ENCODE results near the gene DAAM1. TPM values are rescaled to one million over a fixed set of nuclear protein-coding genes. Genes with fewer than 3 reads are reported as not detected.

The DAAM1 gene
- total RNA-seq, 1 experiment from 2014 or later = 13.3 TPM

DNA sequence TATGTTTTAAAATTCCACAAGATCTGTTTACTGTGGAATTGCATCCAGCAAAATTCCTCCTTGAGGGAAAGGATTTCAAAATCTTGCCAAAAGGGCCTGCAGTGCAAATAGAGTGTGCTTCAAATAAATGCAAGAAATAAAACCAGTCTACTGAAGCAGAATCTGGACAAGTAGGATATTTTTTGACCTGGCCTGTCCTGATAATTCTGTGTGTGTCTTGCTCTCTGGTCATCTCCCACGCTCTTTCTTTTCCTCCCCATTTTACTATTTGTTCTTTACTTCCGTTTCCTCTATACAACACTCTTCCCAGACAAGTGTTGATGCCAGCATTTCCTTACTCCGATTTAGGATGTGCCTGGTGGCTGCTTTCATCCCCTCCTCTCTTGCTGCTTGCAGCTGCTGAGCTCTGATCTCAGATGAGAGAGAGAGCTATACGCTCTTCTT, 160.8 kb downstream of the DAAM1 start:
- no peaks in the 10 kb centered on the region for H3K27me3 ChIP-seq (ENCODE audit: control insufficient read depth, insufficient read depth, low read length)
- no peak overlapping the region for H3K27ac ChIP-seq (ENCODE audit: low read length)
- H3K9me3 ChIP-seq (ENCODE audit: control insufficient read depth, insufficient read depth, low read depth, low read length) = no peaks in the 10 kb centered on the region
- ATAC-seq (no peak), DNase-seq (ENCODE audit: low read depth, low spot score) (no peak)
- CTCF ChIA-PET = interaction anchor here (0.5 kb wide), 1 partner anchor 155 kb away, joined by 5 read pairs; no protein-coding TSS in a partner anchor
- H3K4me3 ChIP-seq (ENCODE audit: low read depth in 2 of 2, low read length in 2 of 2) = no peak overlapping the region
- no peaks in the 10 kb centered on the region for H3K36me3 ChIP-seq (ENCODE audit: control insufficient read depth, insufficient read depth, low read length)
- intact Hi-C loops (cut with micrococcal nuclease; ENCODE audit: unreplicated experiment) (no loop called here), in situ Hi-C loops (cut with HindIII; ENCODE audit: low pct_unique_long_range_greater_than_20kb, low sequenced_read_pairs) (no loop called here)
- POLR2A ChIA-PET = no interaction called here
- H3K4me1 ChIP-seq (ENCODE audit: control insufficient read depth, insufficient read depth, low read length) = no peaks in the 10 kb centered on the region
- TF ChIP-seq, protein P1, sequence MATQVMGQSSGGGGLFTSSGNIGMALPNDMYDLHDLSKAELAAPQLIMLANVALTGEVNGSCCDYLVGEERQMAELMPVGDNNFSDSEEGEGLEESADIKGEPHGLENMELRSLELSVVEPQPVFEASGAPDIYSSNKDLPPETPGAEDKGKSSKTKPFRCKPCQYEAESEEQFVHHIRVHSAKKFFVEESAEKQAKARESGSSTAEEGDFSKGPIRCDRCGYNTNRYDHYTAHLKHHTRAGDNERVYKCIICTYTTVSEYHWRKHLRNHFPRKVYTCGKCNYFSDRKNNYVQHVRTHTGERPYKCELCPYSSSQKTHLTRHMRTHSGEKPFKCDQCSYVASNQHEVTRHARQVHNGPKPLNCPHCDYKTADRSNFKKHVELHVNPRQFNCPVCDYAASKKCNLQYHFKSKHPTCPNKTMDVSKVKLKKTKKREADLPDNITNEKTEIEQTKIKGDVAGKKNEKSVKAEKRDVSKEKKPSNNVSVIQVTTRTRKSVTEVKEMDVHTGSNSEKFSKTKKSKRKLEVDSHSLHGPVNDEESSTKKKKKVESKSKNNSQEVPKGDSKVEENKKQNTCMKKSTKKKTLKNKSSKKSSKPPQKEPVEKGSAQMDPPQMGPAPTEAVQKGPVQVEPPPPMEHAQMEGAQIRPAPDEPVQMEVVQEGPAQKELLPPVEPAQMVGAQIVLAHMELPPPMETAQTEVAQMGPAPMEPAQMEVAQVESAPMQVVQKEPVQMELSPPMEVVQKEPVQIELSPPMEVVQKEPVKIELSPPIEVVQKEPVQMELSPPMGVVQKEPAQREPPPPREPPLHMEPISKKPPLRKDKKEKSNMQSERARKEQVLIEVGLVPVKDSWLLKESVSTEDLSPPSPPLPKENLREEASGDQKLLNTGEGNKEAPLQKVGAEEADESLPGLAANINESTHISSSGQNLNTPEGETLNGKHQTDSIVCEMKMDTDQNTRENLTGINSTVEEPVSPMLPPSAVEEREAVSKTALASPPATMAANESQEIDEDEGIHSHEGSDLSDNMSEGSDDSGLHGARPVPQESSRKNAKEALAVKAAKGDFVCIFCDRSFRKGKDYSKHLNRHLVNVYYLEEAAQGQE (IDR thresholded peaks at IDR 0.05; ENCODE audit: insufficient read depth in 1 of 2, low read depth in 2 of 2, low read length in 1 of 2) = no peak
- TF ChIP-seq, protein P2, sequence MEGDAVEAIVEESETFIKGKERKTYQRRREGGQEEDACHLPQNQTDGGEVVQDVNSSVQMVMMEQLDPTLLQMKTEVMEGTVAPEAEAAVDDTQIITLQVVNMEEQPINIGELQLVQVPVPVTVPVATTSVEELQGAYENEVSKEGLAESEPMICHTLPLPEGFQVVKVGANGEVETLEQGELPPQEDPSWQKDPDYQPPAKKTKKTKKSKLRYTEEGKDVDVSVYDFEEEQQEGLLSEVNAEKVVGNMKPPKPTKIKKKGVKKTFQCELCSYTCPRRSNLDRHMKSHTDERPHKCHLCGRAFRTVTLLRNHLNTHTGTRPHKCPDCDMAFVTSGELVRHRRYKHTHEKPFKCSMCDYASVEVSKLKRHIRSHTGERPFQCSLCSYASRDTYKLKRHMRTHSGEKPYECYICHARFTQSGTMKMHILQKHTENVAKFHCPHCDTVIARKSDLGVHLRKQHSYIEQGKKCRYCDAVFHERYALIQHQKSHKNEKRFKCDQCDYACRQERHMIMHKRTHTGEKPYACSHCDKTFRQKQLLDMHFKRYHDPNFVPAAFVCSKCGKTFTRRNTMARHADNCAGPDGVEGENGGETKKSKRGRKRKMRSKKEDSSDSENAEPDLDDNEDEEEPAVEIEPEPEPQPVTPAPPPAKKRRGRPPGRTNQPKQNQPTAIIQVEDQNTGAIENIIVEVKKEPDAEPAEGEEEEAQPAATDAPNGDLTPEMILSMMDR (IDR thresholded peaks at IDR 0.05) = no peak
- no peak for TF ChIP-seq POLR2AphosphoS5 (IDR thresholded peaks at IDR 0.05; ENCODE audit: low read depth, low read length)
- TF ChIP-seq SIN3A (IDR thresholded peaks at IDR 0.05; ENCODE audit: borderline replicate concordance, insufficient read depth, low read depth, low read length) = no peak
- TF ChIP-seq TCF7L2 (IDR thresholded peaks at IDR 0.05; ENCODE audit: low read depth, low read length) = no peak
- BruUV-seq (replicated peaks) = no TSS peak

DNA sequence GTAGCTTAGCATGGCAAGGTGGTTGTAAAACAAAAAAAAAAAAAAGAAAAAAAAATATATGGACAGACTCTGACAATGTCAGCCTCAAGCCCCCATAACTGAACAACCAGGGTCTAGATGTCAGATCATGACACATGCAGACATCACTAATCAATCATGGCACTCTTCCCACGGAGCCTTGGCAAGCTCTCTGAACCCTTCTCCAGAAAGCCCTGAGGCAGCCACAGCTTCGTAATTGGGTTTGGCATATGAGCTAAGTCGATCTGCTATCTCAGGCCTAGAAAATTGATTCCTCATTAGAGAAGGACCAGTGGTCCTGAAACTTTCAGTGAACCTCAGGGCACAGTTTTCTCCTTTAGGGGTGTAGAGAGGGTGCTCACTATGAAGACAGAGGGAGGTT, 164.5 kb downstream of the DAAM1 start:
- TF ChIP-seq, protein P2 (IDR thresholded peaks at IDR 0.05) = no peak
- TF ChIP-seq TCF7L2 (IDR thresholded peaks at IDR 0.05; ENCODE audit: low read depth, low read length) (no peak), POLR2AphosphoS5 (IDR thresholded peaks at IDR 0.05; ENCODE audit: low read depth, low read length) (no peak), SIN3A (IDR thresholded peaks at IDR 0.05; ENCODE audit: borderline replicate concordance, insufficient read depth, low read depth, low read length) (no peak)
- TF ChIP-seq, protein P1 (IDR thresholded peaks at IDR 0.05; ENCODE audit: insufficient read depth in 1 of 2, low read depth in 2 of 2, low read length in 1 of 2) = no peak
- no peaks in the 10 kb centered on the region for H3K4me1 ChIP-seq (ENCODE audit: control insufficient read depth, insufficient read depth, low read length)
- H3K4me3 ChIP-seq (ENCODE audit: low read depth in 2 of 2, low read length in 2 of 2) = no peak overlapping the region
- no peak overlapping the region for H3K27ac ChIP-seq (ENCODE audit: low read length)
- H3K36me3 ChIP-seq (ENCODE audit: control insufficient read depth, insufficient read depth, low read length) = no peaks in the 10 kb centered on the region
- H3K27me3 ChIP-seq (ENCODE audit: control insufficient read depth, insufficient read depth, low read length) = no peaks in the 10 kb centered on the region
- DNase-seq (ENCODE audit: low read depth, low spot score) (no peak), ATAC-seq (no peak)
- in situ Hi-C loops (cut with HindIII; ENCODE audit: low pct_unique_long_range_greater_than_20kb, low sequenced_read_pairs) = no loop called here
- POLR2A ChIA-PET = no interaction called here
- CTCF ChIA-PET = no interaction called here
- intact Hi-C loops (cut with micrococcal nuclease; ENCODE audit: unreplicated experiment) = no loop called here
- no TSS peak for BruUV-seq (replicated peaks)
- no peaks in the 10 kb centered on the region for H3K9me3 ChIP-seq (ENCODE audit: control insufficient read depth, insufficient read depth, low read depth, low read length)

Measured in Panc1 (cell line).